Jurkat, Clone E6-1 (cell line): ENCODE measurements around the gene OR51B5.
"Not testable (repeated sequence)": the region's sequence is repeated elsewhere in the genome, so short reads cannot be mapped to it uniquely, and the experiment has no call there.

Experiments used
- DNase-seq: peaks from one replicate; pipeline ENCODE4 v3.0.0-alpha.2; 2011; ENCODE audit warnings: low read depth, low spot score
- H3K4me3 ChIP-seq: 2 replicates; pipeline ENCODE4 v1.5.1; 2011; ENCODE audit warnings: mild to moderate bottlenecking, low read length, control low read depth, moderate library complexity

The OR51B5 gene

GRCh38 chr11:5339771-5340322 is 3.5 kb downstream of the OR51B5 start:
- no peak overlapping the region for H3K4me3 ChIP-seq
- DNase-seq = no peak

DNA sequence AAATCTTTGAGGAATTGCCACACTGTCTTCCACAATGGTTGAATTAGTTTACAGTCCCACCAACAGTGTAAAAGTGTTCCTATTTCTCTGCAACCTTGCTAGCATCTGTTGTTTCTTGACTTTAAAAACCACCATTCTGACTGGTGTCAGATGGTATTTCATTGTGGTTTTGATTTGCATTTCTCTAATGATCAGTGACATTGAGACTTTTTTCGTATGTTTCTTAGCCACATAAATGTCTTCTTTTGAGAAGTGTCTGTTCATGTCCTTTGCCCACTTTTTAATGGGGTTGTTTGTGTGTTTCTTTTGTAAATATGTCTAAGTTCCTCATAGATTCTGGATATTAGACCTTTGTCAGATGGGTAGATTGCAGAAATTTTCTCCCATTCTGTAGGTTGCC is 6.1 kb downstream of the OR51B5 start:
- not testable (repeated sequence) for H3K4me3 ChIP-seq, DNase-seq

- H3K4me3 ChIP-seq = no peak overlapping the region
- DNase-seq = no peak
Observed at GRCh38 chr11:5336331-5336730, 7.0 kb downstream of the OR51B5 start.

DNA sequence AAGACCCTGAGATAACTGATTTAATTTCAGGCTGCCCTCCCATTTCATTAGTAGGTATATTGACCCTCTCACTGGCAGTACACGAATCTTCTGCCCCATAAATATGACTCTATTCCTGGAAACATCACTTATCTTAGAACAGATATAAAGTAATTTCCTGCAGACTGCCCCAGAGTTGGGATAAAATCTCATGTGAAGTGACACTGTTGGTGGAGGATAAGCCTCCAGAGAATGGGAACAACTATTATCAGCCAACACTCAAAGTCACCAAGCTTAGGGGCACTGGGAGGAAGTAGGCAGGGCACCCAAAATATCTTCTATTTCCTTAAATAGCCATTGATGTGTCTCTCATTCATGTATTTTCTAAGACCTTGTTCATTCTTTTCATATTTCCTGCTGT is 8.2 kb downstream of the OR51B5 start:
- DNase-seq = no peak
- no peak overlapping the region for H3K4me3 ChIP-seq

DNA sequence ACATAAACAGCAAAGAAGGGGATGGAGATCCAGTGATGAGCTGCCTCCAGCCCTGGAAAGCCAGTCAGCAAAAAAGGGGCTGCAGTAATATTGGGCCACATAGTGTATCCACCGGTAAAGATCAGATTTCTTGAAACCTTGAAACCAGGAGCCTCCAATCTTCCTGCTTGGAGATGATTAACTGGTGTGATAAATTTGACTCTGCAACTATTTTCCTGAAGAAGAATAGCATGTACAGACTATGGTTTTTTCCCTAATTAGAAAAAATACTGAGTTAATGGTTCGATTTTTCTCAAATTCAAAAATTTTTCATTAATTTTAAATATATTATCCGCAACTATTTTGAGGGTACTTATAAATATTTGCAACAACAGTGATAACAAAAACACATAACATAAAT is 19.1 kb downstream of the OR51B5 start, which contains the start of gene OR51B2:
Gene OR51B2, minus strand, starts transcription at position 101 of the 400 bp plus-strand sequence. Its CDS starts 0 bp downstream, at position 101.
- H3K4me3 ChIP-seq = no peak within 1 kb of the TSS
- DNase-seq = no peak

DNA sequence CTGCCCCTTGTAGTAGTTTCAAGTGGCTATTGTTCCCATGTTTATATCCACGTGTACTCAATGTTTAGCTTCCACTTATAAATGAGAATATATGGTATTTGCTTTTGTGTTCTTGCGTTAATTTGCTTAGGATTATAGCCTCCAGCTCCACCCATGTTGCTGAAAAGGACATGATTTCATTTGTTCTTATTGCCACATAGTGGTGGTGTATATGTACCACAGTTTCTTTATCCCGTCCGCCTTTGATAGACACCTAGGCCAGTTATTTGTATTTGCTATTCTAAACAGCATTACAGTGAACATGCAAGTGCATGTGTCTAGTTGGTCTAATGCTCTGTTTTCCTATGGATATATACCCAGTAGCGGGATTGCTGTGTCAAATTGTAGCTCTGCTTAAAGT is 26.0 kb downstream of the OR51B5 start:
- no peak for DNase-seq
- H3K4me3 ChIP-seq = no peak overlapping the region

DNA sequence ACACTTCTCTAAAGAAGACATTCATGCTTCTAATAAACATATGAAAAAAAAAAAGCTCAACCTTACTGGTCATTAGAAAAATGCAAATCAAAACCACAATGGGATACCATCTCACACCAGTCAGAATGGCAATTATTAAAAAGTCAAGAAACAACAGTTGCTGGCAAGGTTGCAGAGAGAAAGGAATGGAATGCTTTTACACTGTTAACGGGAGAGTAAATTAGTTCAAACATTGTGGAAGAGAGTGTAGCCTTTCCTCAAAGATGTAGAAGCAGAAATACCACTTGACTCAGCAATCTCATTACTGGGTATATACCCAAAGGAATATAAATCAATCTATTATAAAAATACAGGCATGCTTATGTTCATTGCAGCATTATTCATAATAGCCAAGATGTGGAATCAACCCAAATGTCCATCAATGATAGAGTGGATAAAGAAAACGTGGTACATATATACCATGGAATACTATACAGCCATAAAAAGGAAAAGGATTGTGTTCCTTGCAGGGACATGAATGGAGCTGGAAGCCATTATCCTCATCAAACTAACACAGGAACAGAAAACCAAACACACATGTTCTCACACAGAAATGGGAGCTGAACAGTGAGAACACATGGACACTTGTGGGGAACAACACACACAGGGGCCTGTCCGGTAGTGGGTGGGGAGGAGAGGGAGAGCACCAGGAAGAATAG is 29.8 kb downstream of the OR51B5 start:
- H3K4me3 ChIP-seq, DNase-seq: not testable (repeated sequence)

GRCh38 chr11:5310423-5310822 is 32.9 kb downstream of the OR51B5 start:
- H3K4me3 ChIP-seq = no peak overlapping the region

DNA sequence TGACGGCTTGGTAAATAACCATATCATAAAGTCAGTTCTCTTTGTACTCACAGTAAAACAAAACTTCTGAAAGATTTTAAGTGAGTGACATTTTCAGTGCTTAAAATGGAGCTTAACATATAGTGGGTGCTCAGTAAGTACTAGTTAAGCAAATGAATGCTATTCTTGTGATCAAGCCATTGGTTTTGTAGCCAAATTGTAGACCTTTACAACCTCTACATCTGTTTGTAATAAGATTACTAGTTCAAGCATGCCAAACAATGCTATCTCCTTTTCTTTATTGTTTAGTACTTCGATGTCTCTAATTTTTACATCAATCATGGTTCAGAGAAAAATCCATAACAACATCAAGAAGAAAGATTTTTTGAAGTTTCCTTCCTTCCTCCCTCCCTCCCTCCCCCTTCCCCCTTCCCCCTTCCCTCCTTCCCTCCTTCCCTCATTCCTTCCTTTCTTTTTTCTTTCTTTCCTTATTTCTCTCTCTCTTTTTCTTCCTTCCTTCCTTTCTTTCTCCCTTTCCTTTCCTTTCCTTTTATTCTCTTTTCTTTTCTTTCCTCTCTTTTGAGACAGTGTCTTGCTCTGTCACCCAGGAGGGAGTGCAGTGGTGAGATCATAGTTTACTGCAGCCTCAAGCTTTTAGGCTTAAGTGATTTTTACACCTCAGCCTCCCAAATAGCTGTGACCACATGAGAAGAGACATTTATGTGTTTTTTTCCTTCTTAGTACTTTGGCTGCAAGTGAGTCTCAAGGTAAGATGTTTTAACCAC is 35.9 kb downstream of the OR51B5 start:
- no peak overlapping the region for H3K4me3 ChIP-seq
- DNase-seq = no peak

More at GRCh38 chr11:5310423-5310822, 32.9 kb downstream of the OR51B5 start:
- DNase-seq = no peak

- H3K4me3 ChIP-seq = no peak overlapping the region
- DNase-seq = no peak
Observed at GRCh38 chr11:5304046-5304445, 39.3 kb downstream of the OR51B5 start.

DNA sequence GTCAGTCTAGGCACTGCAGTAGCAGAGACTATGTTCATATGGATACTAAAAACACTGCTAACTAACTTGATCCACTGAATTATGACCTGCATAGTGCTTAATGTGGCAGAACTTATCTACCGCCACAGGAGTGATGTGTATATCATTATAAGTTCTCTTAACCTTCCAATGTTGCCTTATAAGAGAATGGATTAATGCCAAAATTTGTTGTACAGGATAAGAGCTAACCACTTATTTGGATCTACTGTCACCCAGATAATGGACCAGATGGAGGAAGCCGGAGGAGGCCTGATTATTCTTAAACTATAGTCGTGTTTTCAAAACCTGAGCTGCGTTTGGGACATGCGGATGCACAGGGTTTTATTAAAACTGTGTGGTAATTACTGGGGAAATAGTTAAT is 39.7 kb downstream of the OR51B5 start:
- DNase-seq = no peak

GRCh38 chr11:5301846-5302245 is 41.5 kb downstream of the OR51B5 start, which contains the start of gene OR51B4:
TSS of gene OR51B4 (minus strand) at chr11:5301946. CDS start at chr11:5301946, 0 bp downstream.
- no peak for DNase-seq
- H3K4me3 ChIP-seq = no peak within 1 kb of the TSS

More for the DNA sequence above, 39.7 kb downstream of the OR51B5 start:
- no peak overlapping the region for H3K4me3 ChIP-seq

DNA sequence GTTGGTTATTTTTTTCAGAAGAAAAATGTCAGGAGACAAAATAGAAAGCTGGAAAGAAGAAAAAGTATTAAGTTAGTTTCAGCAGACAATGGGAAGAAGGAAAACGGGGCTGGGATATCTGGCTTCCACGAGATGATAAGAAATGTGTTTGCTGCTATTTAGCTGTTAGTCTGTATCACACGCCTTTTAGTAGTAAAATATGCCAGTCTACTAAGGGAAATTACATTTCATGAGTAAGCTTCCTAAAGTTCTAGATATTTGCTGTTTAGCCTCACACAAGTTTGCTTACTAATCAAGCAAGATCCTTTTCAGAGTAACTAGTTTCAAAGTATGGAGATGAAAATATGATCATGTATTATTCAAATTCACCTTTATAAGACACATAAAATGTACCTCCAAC is 43.1 kb downstream of the OR51B5 start:
- no peak overlapping the region for H3K4me3 ChIP-seq

DNA sequence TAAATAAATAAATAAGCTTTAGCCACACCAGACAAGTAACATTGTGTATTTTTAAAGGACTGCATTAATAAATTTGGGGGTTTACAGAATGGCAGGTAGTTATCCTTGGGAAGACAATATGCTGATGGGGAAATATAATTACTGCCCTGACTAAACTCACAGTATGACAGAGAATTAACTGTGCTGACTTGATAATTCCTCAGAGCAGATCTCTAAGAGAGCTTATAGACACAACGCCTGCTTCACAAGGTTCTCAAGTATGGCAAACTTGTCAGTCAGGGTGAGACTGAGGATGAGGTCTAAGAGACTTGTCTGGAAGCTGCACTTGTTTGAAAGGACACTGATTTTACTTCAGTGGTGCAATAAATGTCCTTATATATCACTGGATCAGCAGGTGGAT is 44.9 kb downstream of the OR51B5 start:
- H3K4me3 ChIP-seq = no peak overlapping the region
- no peak for DNase-seq

More for the DNA sequence above, 43.1 kb downstream of the OR51B5 start:
- no peak for DNase-seq

DNA sequence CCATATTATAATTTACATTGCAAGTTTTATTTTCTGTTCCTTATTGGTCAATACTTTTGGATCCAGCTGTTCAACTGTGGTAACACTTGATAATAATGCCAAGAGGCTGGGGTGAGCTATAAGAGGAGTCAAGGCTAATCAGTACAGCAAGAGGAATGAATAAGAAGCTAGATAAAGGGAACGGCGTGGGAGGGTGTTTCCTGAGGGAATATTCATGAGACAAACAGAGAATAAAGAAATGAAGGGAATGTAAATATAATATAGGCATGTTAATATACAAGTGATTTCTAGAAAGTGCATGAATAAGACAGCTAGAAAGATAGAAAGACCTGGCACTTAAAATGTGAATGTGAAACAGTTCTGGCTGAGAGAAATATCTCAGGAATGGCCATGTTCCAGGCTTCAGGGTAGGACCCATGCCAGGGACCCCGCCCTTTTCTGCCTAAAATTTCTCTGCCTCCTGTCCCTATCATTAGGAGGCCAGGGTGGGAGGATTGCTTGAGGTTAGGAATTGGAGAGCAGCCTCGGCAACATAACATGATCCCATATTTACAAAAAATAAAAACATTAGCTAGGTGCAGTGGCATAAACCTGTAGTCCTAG is 45.5 kb downstream of the OR51B5 start:
- H3K4me3 ChIP-seq = no peak overlapping the region
- no peak for DNase-seq

DNA sequence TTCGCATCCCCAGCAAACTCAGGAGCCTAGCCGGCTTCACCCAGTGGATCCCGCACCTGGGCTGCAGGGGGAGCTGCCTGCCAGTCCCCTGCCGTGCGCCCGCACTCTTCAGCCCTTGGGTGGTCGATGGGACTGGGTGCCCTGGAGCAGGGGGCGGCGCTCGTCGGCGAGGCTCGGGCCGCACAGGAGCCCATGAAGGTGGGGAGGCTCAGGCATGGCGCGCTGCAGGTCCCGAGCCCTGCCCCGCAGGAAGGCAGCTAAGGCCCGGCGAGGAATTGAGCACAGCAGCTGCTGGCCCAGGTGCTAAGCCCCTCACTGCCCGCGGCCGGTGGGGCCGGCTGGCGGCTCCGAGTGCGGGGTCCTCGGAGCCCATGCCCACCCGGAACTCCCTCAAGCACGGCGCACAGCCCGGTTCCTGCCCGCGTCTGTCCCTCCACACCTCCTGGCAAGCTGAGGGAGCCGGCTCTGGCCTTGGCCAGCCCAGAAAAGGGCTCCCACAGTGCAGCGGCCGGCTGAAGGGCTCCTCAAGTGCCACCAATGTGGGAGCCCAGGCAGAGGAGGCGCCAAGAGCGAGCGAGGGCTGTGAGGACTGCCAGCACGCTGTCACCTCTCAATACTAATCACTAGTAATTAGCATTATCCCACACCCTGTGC is 48.9 kb downstream of the OR51B5 start:
- not testable (repeated sequence) for H3K4me3 ChIP-seq, DNase-seq

DNA sequence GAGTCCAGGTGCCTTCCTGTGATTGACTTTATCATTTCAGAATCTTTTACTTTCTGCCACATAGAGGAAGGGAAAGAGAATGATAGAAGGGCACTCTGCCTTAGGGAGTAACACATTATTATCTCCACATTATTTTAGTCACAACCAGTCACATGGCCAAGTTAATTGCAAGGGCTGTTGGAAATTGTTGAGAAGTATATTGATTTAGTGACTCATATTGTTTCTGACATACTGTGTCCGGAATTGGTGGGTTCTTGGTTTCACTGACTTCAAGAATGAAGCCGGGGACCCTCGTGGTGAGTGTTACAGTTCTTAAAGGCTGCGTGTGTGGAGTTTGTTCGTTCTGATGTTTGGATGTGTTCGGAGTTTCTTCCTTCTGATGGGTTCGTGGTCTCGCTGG is 50.3 kb downstream of the OR51B5 start:
- no peak for DNase-seq

More for the DNA sequence above, 50.3 kb downstream of the OR51B5 start:
- H3K4me3 ChIP-seq = no peak overlapping the region
